Trophoblast cell (in vitro differentiated cells and primary cell): ENCODE results near the gene STARD7.

Experiments
- DNase-seq, 2 donors: peaks; one replicate each; pipeline ENCODE4 v3.0.0-alpha.2; 2016
- H2AFZ ChIP-seq: 2 replicates; pipeline ENCODE4 v1.6.1; 2013; ENCODE audit warnings: low read length, moderate library complexity, mild to moderate bottlenecking; ENCODE audit not compliant: insufficient read depth, poor library complexity
- H2AK5ac ChIP-seq: 2 replicates; pipeline ENCODE4 v1.6.1; 2013; ENCODE audit warnings: mild to moderate bottlenecking, low read length
- H2BK120ac ChIP-seq: 2 replicates; pipeline ENCODE4 v1.6.1; 2013; ENCODE audit warnings: low read length, mild to moderate bottlenecking, moderate library complexity; ENCODE audit not compliant: insufficient read depth, poor library complexity
- H2BK12ac ChIP-seq: 2 replicates; pipeline ENCODE4 v1.6.1; 2013; ENCODE audit warnings: mild to moderate bottlenecking, low read length, moderate library complexity
- H2BK5ac ChIP-seq: 2 replicates; pipeline ENCODE4 v1.6.1; 2013; ENCODE audit warnings: low read length, low read depth, moderate library complexity, mild to moderate bottlenecking; ENCODE audit not compliant: poor library complexity
- H3K14ac ChIP-seq: 2 replicates; pipeline ENCODE4 v1.6.1; 2013; ENCODE audit warnings: mild to moderate bottlenecking, low read length
- H3K18ac ChIP-seq: 2 replicates; pipeline ENCODE4 v1.6.1; 2013; ENCODE audit warnings: mild to moderate bottlenecking, low read length
- H3K23ac ChIP-seq: 2 replicates; pipeline ENCODE4 v1.6.1; 2013; ENCODE audit warnings: low read length
- H3K27ac ChIP-seq: 2 replicates; pipeline ENCODE4 v1.5.1; 2013; ENCODE audit warnings: low read depth, mild to moderate bottlenecking, inconsistent platforms, low read length, moderate library complexity
- H3K27me3 ChIP-seq: 2 replicates; pipeline ENCODE4 v1.6.1; 2013; ENCODE audit warnings: inconsistent platforms, mild to moderate bottlenecking, low read length, moderate library complexity; ENCODE audit not compliant: insufficient read depth
- H3K36me3 ChIP-seq, 2 experiments: 1 replicate in 1 of 2; 2 replicates in 1 of 2; pipeline ENCODE4 v1.6.1; 2013; ENCODE audit warnings: low read length in 2 of 2, mild to moderate bottlenecking in 2 of 2, moderate library complexity in 1 of 2; ENCODE audit not compliant: insufficient read depth in 2 of 2, control insufficient read depth in 1 of 2
- H3K4ac ChIP-seq: 2 replicates; pipeline ENCODE4 v1.6.1; 2013; ENCODE audit warnings: low read depth, mild to moderate bottlenecking, low read length, moderate library complexity
- H3K4me1 ChIP-seq, 2 experiments: 1 replicate in 1 of 2; 2 replicates in 1 of 2; pipeline ENCODE4 v1.6.1; 2013; ENCODE audit warnings: low read length in 2 of 2, mild to moderate bottlenecking in 2 of 2, moderate library complexity in 1 of 2; ENCODE audit not compliant: insufficient read depth in 2 of 2, control insufficient read depth in 1 of 2
- H3K4me2 ChIP-seq: 2 replicates; pipeline ENCODE4 v1.6.1; 2013; ENCODE audit warnings: inconsistent platforms, mild to moderate bottlenecking, low read length, moderate library complexity
- H3K4me3 ChIP-seq: 2 replicates; pipeline ENCODE4 v1.5.1; 2013; ENCODE audit warnings: mild to moderate bottlenecking, low read depth, low read length, inconsistent platforms
- H3K79me1 ChIP-seq: one replicate; pipeline ENCODE4 v1.6.1; 2013; ENCODE audit warnings: low read length
- H3K79me2 ChIP-seq: 2 replicates; pipeline ENCODE4 v1.6.1; 2013; ENCODE audit warnings: low read length, mild to moderate bottlenecking; ENCODE audit not compliant: control insufficient read depth, insufficient read depth, poor library complexity
- H3K9ac ChIP-seq: 2 replicates; pipeline ENCODE4 v1.6.1; 2013; ENCODE audit warnings: mild to moderate bottlenecking, low read length
- H3K9me3 ChIP-seq: 2 replicates; pipeline ENCODE4 v1.6.1; 2013; ENCODE audit warnings: low read depth, mild to moderate bottlenecking, control low read depth, inconsistent platforms, low read length; ENCODE audit not compliant: insufficient read depth
- H4K12ac ChIP-seq: 2 replicates; pipeline ENCODE4 v1.6.1; 2013; ENCODE audit warnings: low read depth, mild to moderate bottlenecking, low read length, moderate library complexity
- H4K8ac ChIP-seq: 2 replicates; pipeline ENCODE4 v1.6.1; 2013; ENCODE audit warnings: low read depth, mild to moderate bottlenecking, low read length, moderate library complexity
- H4K91ac ChIP-seq: one replicate; pipeline ENCODE4 v1.6.1; 2013; ENCODE audit warnings: low read depth, mild to moderate bottlenecking, low read length, moderate library complexity
- WGBS: extraction: QIAGEN DNeasy Blood & Tissue Kit; methylation state at CpG from one replicate; pipeline ENCODE4 v1.1.7; 2013; ENCODE audit warnings: missing lambda C conversion rate; ENCODE audit not compliant: insufficient read length, insufficient coverage; ENCODE audit errors: extremely low coverage; 5-methylcytosine and 5-hydroxymethylcytosine counted together

The STARD7 gene

GRCh38 chr2:96156011-96156820 lies 52.4 kb downstream of the STARD7 start:
- no peak overlapping the region for H3K27ac ChIP-seq
- H3K9ac ChIP-seq = no peak overlapping the region
- WGBS = no CpG with 5 or more reads among the region's 10 CpGs
- H2BK5ac ChIP-seq = no peak overlapping the region
- no peak overlapping the region for H3K4me3 ChIP-seq
- no peaks in the 10 kb centered on the region for H3K36me3 ChIP-seq
- no peaks in the 10 kb centered on the region for H3K79me1 ChIP-seq
- no peak overlapping the region for H3K4me2 ChIP-seq
- H4K8ac ChIP-seq = no peak overlapping the region
- no peak overlapping the region for H2BK120ac ChIP-seq
- no peak overlapping the region for H2AK5ac ChIP-seq
- H3K9me3 ChIP-seq = peaks cover 2% of the 10 kb centered on the region
- H3K23ac ChIP-seq = no peak overlapping the region
- no peaks in the 10 kb centered on the region for H3K4me1 ChIP-seq
- no peaks in the 10 kb centered on the region for H3K27me3 ChIP-seq
- no peak overlapping the region for H4K91ac ChIP-seq
- no peak for DNase-seq
- no peak overlapping the region for H4K12ac ChIP-seq
- H3K4ac ChIP-seq = no peak overlapping the region
- H3K14ac ChIP-seq = no peak overlapping the region
- H2BK12ac ChIP-seq = no peak overlapping the region
- H2AFZ ChIP-seq = no peak overlapping the region
- no peak overlapping the region for H3K18ac ChIP-seq
- H3K79me2 ChIP-seq = no peaks in the 10 kb centered on the region

DNA sequence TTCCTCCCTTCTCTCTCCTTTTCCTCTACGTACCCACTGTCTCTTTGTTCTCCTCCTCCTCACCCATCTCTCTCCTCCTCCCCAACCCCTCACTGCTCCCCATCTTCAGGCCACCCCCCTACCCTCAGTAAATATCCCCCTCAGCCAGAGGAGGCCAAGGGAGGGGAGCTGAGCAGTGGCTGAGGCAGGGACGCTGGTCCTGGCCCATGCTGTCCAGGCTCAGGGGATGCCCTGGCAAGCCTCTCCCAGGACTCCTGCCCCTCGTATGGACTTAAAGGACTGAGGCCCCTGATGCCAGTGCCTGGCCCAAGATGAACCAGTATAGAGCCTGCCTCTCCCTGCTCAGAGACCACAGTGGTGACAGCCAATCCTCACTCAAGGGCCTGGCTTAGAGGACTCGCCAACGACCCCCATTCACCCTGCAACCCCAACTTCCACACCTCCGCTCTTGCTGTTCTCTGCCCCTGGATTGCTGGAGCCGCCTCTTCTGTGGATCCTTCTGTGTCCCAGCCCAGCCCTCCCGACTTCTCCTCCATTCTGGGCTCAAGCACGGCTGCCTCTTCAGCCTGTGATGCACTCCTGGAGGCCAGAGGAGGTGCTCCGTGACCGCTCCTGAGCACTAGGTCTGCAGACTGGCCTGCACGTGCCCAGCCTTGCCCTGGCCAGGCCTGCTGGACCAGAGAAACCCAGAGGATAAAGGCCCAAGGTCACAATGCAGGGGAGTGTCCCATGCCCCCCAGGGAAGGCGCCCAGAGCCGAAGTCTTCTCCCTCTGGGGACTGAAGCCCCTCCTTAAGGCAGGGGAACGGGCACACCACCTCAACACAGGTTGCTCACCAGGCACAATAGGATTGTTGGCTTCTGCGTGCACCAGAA lies 53.9 kb downstream of the STARD7 start:
- no CpG with 5 or more reads among the region's 16 CpGs for WGBS
- H3K36me3 ChIP-seq = no peaks in the 10 kb centered on the region
- no peaks in the 10 kb centered on the region for H3K79me2 ChIP-seq
- no peak overlapping the region for H3K23ac ChIP-seq
- no peak overlapping the region for H4K8ac ChIP-seq
- no peaks in the 10 kb centered on the region for H3K27me3 ChIP-seq
- no peak overlapping the region for H2AK5ac ChIP-seq
- H3K27ac ChIP-seq = no peak overlapping the region
- no peak overlapping the region for H4K12ac ChIP-seq
- H2BK5ac ChIP-seq = no peak overlapping the region
- no peak overlapping the region for H3K4me3 ChIP-seq
- H3K9me3 ChIP-seq = peaks cover 2% of the 10 kb centered on the region
- H3K4me2 ChIP-seq = no peak overlapping the region
- H3K79me1 ChIP-seq = no peaks in the 10 kb centered on the region
- H2AFZ ChIP-seq = no peak overlapping the region
- no peak overlapping the region for H3K18ac ChIP-seq
- no peak overlapping the region for H4K91ac ChIP-seq
- no peak overlapping the region for H2BK12ac ChIP-seq
- H3K14ac ChIP-seq = no peak overlapping the region
- H3K4me1 ChIP-seq = no peaks in the 10 kb centered on the region
- H2BK120ac ChIP-seq = no peak overlapping the region
- H3K9ac ChIP-seq = no peak overlapping the region
- no peak for DNase-seq
- H3K4ac ChIP-seq = no peak overlapping the region

DNA sequence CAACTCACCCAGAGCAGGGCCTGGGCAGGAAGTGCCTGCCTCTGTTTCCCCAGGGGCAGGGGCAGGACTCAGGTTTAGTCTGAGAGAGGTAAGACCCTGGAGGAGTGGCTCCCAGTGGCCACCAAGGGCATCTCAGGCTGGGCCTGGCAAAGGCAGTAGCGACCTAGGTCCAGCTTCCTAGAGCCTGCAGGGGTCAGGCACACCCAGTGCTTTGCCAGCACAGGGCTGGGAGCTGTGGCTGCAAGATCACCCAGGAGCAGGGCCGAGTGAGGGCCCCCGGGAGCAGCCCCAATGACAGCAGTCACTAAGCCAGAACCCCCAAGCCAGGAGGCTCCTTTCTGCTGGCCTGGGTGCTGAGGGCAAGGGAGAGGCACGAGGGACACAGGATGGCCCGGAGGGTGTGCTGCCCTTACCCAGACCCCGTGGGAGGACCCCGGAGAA lies 54.6 kb downstream of the STARD7 start:
- WGBS = no CpG with 5 or more reads among the region's 7 CpGs
- no peak overlapping the region for H3K4ac ChIP-seq

GRCh38 chr2:96153291-96153713 lies 55.3 kb downstream of the STARD7 start:
- no peak overlapping the region for H3K14ac ChIP-seq
- H3K27ac ChIP-seq = no peak overlapping the region
- no peak for DNase-seq
- no peak overlapping the region for H3K9ac ChIP-seq
- no peak overlapping the region for H3K4ac ChIP-seq
- H4K8ac ChIP-seq = no peak overlapping the region
- peaks cover 3% of the 10 kb centered on the region for H3K79me1 ChIP-seq
- no CpG with 5 or more reads among the region's 7 CpGs for WGBS
- no peaks in the 10 kb centered on the region for H3K36me3 ChIP-seq
- no peaks in the 10 kb centered on the region for H3K27me3 ChIP-seq
- H2BK5ac ChIP-seq = no peak overlapping the region
- no peak overlapping the region for H4K12ac ChIP-seq
- H4K91ac ChIP-seq = no peak overlapping the region
- H2BK12ac ChIP-seq = no peak overlapping the region
- H3K4me2 ChIP-seq = no peak overlapping the region
- H3K23ac ChIP-seq = no peak overlapping the region
- H2BK120ac ChIP-seq = no peak overlapping the region
- H3K18ac ChIP-seq = no peak overlapping the region
- H3K4me1 ChIP-seq = peaks cover 6 to 7% of the 10 kb centered on the region in 2 experiments
- no peak overlapping the region for H2AK5ac ChIP-seq
- H3K9me3 ChIP-seq = peaks cover 2% of the 10 kb centered on the region
- no peaks in the 10 kb centered on the region for H3K79me2 ChIP-seq
- H2AFZ ChIP-seq = no peak overlapping the region
- no peak overlapping the region for H3K4me3 ChIP-seq

More for the DNA sequence above, 54.6 kb downstream of the STARD7 start:
- no peak overlapping the region for H2BK12ac ChIP-seq
- H3K36me3 ChIP-seq = no peaks in the 10 kb centered on the region
- H3K14ac ChIP-seq = no peak overlapping the region
- no peak overlapping the region for H3K4me2 ChIP-seq
- H3K4me3 ChIP-seq = no peak overlapping the region
- no peak overlapping the region for H2AFZ ChIP-seq
- no peak overlapping the region for H2AK5ac ChIP-seq
- no peak overlapping the region for H2BK5ac ChIP-seq
- DNase-seq = no peak
- no peak overlapping the region for H4K12ac ChIP-seq
- H3K9ac ChIP-seq = no peak overlapping the region
- no peak overlapping the region for H3K18ac ChIP-seq
- no peak overlapping the region for H4K8ac ChIP-seq
- H3K27ac ChIP-seq = no peak overlapping the region
- no peak overlapping the region for H4K91ac ChIP-seq
- no peaks in the 10 kb centered on the region for H3K27me3 ChIP-seq
- H3K79me2 ChIP-seq = no peaks in the 10 kb centered on the region
- H3K9me3 ChIP-seq = peaks cover 2% of the 10 kb centered on the region
- H3K79me1 ChIP-seq = peaks cover under 1% of the 10 kb centered on the region
- no peak overlapping the region for H2BK120ac ChIP-seq
- no peak overlapping the region for H3K23ac ChIP-seq
- H3K4me1 ChIP-seq = peaks cover 0 to under 1% of the 10 kb centered on the region in 2 experiments
